ENCODE measurements around the gene PCGF1.
"Not testable (repeated sequence)": the region's sequence is repeated elsewhere in the genome, so short reads cannot be mapped to it uniquely, and the experiment has no call there.

PCGF1 gene

GRCh38 chr2:74462054-74462785 lies 45.3 kb downstream of the PCGF1 start:
- no peak for ATAC-seq
- TF ChIP-seq, protein P1, sequence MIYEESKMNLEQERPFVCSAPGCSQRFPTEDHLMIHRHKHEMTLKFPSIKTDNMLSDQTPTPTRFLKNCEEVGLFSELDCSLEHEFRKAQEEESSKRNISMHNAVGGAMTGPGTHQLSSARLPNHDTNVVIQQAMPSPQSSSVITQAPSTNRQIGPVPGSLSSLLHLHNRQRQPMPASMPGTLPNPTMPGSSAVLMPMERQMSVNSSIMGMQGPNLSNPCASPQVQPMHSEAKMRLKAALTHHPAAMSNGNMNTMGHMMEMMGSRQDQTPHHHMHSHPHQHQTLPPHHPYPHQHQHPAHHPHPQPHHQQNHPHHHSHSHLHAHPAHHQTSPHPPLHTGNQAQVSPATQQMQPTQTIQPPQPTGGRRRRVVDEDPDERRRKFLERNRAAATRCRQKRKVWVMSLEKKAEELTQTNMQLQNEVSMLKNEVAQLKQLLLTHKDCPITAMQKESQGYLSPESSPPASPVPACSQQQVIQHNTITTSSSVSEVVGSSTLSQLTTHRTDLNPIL (CRISPR knock-in tag; IDR thresholded peaks at IDR 0.05; ENCODE audit: low read depth): no peak
- no peak for TF ChIP-seq SNAI2 (CRISPR knock-in tag; IDR thresholded peaks at IDR 0.05)
- TF ChIP-seq, protein P2, sequence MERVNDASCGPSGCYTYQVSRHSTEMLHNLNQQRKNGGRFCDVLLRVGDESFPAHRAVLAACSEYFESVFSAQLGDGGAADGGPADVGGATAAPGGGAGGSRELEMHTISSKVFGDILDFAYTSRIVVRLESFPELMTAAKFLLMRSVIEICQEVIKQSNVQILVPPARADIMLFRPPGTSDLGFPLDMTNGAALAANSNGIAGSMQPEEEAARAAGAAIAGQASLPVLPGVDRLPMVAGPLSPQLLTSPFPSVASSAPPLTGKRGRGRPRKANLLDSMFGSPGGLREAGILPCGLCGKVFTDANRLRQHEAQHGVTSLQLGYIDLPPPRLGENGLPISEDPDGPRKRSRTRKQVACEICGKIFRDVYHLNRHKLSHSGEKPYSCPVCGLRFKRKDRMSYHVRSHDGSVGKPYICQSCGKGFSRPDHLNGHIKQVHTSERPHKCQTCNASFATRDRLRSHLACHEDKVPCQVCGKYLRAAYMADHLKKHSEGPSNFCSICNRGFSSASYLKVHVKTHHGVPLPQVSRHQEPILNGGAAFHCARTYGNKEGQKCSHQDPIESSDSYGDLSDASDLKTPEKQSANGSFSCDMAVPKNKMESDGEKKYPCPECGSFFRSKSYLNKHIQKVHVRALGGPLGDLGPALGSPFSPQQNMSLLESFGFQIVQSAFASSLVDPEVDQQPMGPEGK (CRISPR knock-in tag; IDR thresholded peaks at IDR 0.05; ENCODE audit: borderline replicate concordance): no peak

GRCh38 chr2:74461187-74462053 lies 46.1 kb downstream of the PCGF1 start:
- no peak for ATAC-seq

GRCh38 chr2:74460187-74460586 lies 47.3 kb downstream of the PCGF1 start:
- ATAC-seq: not testable (repeated sequence)

More at GRCh38 chr2:74461187-74462053, 46.1 kb downstream of the PCGF1 start:
- TF ChIP-seq ISL1 (CRISPR knock-in tag; IDR thresholded peaks at IDR 0.05): no peak
- TF ChIP-seq ZFP3 (CRISPR knock-in tag; IDR thresholded peaks at IDR 0.05): no peak
- no peak for TF ChIP-seq ZNF70 (CRISPR knock-in tag; IDR thresholded peaks at IDR 0.05)
- TF ChIP-seq RARB (CRISPR knock-in tag; IDR thresholded peaks at IDR 0.05): no peak
- no peak for TF ChIP-seq ARNTL (CRISPR knock-in tag; IDR thresholded peaks at IDR 0.05; ENCODE audit: borderline replicate concordance, low read depth)
- no peak for TF ChIP-seq PPARA (CRISPR knock-in tag; IDR thresholded peaks at IDR 0.05; ENCODE audit: borderline replicate concordance)
- no peak for TF ChIP-seq SNAI2 (CRISPR knock-in tag; IDR thresholded peaks at IDR 0.05)
- TF ChIP-seq POU6F1 (CRISPR knock-in tag; IDR thresholded peaks at IDR 0.05; ENCODE audit: borderline replicate concordance, low read depth): no peak
- no peak for TF ChIP-seq ZC3H10 (CRISPR knock-in tag; IDR thresholded peaks at IDR 0.05)
- TF ChIP-seq CSRNP3 (CRISPR knock-in tag; IDR thresholded peaks at IDR 0.05): no peak
- no peak for TF ChIP-seq BACH2 (CRISPR knock-in tag; IDR thresholded peaks at IDR 0.05; ENCODE audit: borderline replicate concordance)
- TF ChIP-seq ZNF565 (CRISPR knock-in tag; conservative IDR thresholded peaks at IDR 0.05; ENCODE audit: low read depth): no peak
- no peak for TF ChIP-seq ESRRG (CRISPR knock-in tag; IDR thresholded peaks at IDR 0.05)

DNA sequence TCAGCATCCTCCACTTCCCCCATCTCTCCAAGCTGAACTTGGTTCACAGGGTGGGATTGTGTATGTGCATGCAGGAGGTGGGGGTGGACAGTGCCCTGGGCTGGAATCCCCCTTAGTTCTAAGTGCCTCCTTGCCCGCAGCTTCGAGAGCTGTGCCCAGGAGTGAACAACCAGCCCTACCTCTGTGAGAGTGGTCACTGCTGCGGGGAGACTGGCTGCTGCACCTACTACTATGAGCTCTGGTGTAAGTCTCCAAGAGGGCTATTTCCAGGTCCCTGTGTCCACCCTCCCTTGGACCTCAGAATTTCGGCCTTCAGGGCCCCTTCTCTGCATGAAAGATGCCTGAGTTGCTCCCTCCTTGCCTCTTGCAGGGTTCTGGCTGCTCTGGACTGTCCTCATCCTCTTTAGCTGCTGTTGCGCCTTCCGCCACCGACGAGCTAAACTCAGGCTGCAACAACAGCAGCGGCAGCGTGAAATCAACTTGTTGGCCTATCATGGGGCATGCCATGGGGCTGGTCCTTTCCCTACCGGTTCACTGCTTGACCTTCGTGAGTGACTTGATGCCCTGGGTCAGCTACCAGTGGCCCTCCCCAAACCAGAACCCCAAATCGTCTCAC lies 47.9 kb downstream of the PCGF1 start:
- not testable (repeated sequence) for ATAC-seq

DNA sequence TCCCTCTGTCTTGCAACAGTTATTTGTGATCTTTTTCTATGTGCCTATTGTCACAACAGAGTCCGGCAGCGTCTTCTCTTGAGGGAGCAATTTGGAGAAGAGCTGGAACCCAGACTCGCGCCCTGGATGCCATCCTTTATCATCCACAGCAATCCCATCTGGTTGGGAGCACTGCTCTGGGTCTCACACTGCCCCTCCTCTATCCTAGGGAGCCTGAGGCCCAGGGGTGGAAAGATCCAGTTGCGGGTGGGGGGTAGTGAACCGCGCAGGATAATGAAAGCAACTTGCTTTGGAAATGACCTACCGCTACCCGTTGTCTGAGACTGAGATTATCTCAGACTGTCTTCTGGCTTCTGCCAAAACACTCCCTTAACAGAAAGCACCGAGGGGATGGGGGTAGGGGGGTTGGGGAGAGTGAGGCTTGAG lies 48.5 kb downstream of the PCGF1 start:
- no peak for ATAC-seq
- TF ChIP-seq ESRRG (CRISPR knock-in tag; IDR thresholded peaks at IDR 0.05) (no peak), ZC3H10 (CRISPR knock-in tag; IDR thresholded peaks at IDR 0.05) (no peak), ISL1 (CRISPR knock-in tag; IDR thresholded peaks at IDR 0.05) (no peak), TOX (CRISPR knock-in tag; IDR thresholded peaks at IDR 0.05; ENCODE audit: borderline replicate concordance) (no peak), TCF4 (CRISPR knock-in tag; IDR thresholded peaks at IDR 0.05; ENCODE audit: borderline replicate concordance) (no peak), CSRNP3 (CRISPR knock-in tag; IDR thresholded peaks at IDR 0.05) (no peak), OSR1 (CRISPR knock-in tag; IDR thresholded peaks at IDR 0.05) (no peak), POU6F1 (CRISPR knock-in tag; IDR thresholded peaks at IDR 0.05; ENCODE audit: borderline replicate concordance, low read depth) (no peak), BACH2 (CRISPR knock-in tag; IDR thresholded peaks at IDR 0.05; ENCODE audit: borderline replicate concordance) (no peak)

Measured in SK-N-SH treated with all-trans-retinoic acid at 6 μM for 48 hours (cell line).